ENCODE results near the gene KCNAB2. TPM values are rescaled to one million over a fixed set of nuclear protein-coding genes. Genes with fewer than 3 reads are reported as not detected.

KCNAB2 gene
- total RNA-seq, 4 donors from 2014 or later: 9.9 to 42.2 (median 17.0) TPM

- TF ChIP-seq, protein P1, sequence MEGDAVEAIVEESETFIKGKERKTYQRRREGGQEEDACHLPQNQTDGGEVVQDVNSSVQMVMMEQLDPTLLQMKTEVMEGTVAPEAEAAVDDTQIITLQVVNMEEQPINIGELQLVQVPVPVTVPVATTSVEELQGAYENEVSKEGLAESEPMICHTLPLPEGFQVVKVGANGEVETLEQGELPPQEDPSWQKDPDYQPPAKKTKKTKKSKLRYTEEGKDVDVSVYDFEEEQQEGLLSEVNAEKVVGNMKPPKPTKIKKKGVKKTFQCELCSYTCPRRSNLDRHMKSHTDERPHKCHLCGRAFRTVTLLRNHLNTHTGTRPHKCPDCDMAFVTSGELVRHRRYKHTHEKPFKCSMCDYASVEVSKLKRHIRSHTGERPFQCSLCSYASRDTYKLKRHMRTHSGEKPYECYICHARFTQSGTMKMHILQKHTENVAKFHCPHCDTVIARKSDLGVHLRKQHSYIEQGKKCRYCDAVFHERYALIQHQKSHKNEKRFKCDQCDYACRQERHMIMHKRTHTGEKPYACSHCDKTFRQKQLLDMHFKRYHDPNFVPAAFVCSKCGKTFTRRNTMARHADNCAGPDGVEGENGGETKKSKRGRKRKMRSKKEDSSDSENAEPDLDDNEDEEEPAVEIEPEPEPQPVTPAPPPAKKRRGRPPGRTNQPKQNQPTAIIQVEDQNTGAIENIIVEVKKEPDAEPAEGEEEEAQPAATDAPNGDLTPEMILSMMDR (IDR thresholded peaks at IDR 0.05): no peak
- no peak for ATAC-seq (ENCODE audit: low FRiP score)
- no peak for DNase-seq (ENCODE audit: low spot score)
Observed at GRCh38 chr1:6010554-6010953, 35.1 kb upstream of the KCNAB2 start.

DNA sequence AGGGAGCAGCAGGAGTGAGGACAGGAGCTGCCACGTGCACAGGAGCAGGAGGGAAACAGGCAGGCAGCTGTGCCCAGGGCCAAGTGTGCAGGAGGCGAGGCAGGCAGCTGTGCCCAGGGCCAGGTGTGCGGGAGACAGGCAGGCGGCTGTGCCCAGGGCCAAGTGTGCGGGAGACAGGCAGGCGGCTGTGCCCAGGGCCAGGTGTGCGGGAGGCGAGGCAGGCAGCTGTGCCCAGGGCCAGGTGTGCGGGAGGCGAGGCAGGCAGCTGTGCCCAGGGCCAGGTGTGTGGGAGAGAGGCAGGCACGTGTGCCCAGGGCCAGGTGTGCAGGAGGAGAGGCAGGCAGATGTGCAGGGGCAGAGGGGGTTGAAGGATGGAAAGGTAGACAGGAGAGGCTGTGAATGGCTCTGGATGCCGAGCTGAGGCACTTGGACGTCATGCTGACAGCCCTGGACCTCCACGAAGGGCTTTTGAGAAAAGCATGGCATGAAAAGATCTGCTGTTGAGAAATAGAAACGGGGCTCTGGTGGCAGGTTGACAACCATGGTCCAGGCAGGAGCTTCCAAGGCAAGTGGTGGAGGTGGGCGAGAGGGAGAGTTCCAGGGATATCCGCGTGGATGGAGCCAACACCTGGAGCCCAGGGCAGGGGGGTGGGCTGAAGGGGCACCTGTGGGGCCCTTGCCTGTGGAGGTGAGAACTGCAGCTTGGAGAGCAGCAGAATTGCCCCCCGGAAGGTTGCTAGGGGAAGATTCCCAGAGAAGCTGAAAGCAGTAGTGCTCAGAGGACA lies 34.3 kb upstream of the KCNAB2 start:
- DNase-seq (ENCODE audit: low spot score): no peak
- TF ChIP-seq, protein P1 (IDR thresholded peaks at IDR 0.05): no peak
- ATAC-seq (ENCODE audit: low FRiP score): no peak

GRCh38 chr1:6011946-6012258 lies 33.8 kb upstream of the KCNAB2 start:
- DNase-seq (ENCODE audit: low spot score): no peak
- TF ChIP-seq, protein P1 (IDR thresholded peaks at IDR 0.05): no peak
- no peak for ATAC-seq (ENCODE audit: low FRiP score)

DNA sequence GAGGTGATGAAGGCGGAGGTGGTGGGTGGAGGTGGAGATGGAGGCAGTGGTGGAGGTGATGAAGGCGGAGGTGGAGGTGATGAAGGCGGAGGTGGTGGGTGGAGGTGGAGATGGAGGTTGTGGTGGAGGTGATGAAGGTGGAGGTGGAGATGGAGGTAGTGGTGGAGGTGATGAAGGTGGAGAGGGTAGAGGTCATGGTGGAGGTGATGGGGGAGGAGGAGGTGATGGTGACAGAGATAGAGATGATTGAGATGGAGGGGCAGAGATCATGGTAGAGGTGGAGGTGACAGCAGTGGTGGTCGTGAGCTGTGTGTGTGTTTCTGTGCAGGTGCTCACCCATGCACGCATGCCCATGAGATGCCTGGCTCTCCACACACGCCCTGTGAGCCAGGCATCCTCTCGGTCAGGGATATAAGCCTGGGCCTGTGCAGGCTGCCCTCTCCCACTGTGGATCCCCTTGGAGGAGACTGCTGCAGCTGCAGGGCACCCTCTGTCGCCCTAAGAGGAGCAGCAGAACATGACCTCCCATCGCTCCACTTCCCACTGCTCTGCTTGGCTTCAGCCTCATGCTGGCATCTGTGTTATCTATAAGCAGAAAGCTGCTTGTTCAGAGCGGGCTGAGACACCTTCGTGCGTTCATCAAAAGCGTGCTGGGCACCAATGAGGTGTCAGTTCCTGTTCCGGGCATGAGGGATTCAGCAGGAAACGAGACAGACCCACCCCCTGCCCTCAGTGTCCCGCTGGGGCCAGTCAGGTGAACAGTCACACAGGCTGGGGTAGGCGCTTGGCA lies 33.0 kb upstream of the KCNAB2 start:
- DNase-seq (ENCODE audit: low spot score): no peak
- ATAC-seq (ENCODE audit: low FRiP score): no peak
- TF ChIP-seq, protein P1 (IDR thresholded peaks at IDR 0.05): no peak

DNA sequence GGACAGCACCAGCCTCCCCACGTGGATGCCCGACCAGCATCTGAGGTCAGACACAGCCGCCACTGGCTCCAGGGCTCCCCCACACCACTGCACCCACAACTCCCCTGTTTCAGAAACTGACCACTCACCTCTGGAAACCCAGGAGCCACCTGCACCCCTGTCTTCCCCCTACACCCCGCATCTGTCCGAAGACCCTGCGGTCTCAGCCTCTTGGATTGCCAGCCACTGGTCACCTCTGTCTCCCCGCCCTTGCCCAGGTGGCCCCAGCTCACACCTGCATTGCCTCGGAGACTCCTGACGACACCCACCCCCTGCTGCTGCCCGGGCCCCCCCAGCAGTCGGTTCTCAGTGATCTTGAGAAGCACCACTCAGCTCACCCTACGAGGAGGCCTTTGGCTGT lies 32.2 kb upstream of the KCNAB2 start:
- no peak for DNase-seq (ENCODE audit: low spot score)

GRCh38 chr1:6014130-6014999 lies 31.3 kb upstream of the KCNAB2 start:
- TF ChIP-seq, protein P1 (IDR thresholded peaks at IDR 0.05): no peak
- ATAC-seq (ENCODE audit: low FRiP score) (no peak), DNase-seq (ENCODE audit: low spot score) (no peak)

More for the DNA sequence above, 32.2 kb upstream of the KCNAB2 start:
- TF ChIP-seq, protein P1 (IDR thresholded peaks at IDR 0.05): no peak
- ATAC-seq (ENCODE audit: low FRiP score): no peak

Data from omental fat pad (tissue), 4 donors.